NCI-H82 treated with DMSO at 0.1 percent for 48 hours (cell line): ENCODE results near the gene CLCA1.

ENCODE experiments used
- DNase-seq: peaks from one replicate; lab custom pipeline; 2025; ENCODE audit not compliant: unreplicated experiment; lab: John Stamatoyannopoulos, UW

CLCA1 gene

GRCh38 chr1:86503406-86504136 lies 34.8 kb downstream of the CLCA1 start:
- DNase-seq: peak; percentile 14

GRCh38 chr1:86504137-86504479 lies 35.4 kb downstream of the CLCA1 start:
- no peak for DNase-seq

- no peak for DNase-seq
Measured at GRCh38 chr1:86504895-86505563, 36.3 kb downstream of the CLCA1 start.

- DNase-seq: no peak
Measured at GRCh38 chr1:86505564-86505902, 36.8 kb downstream of the CLCA1 start.

GRCh38 chr1:86507935-86508582 lies 39.3 kb downstream of the CLCA1 start:
- peak; percentile 21 for DNase-seq

GRCh38 chr1:86508583-86508969 lies 39.8 kb downstream of the CLCA1 start:
- no peak for DNase-seq

GRCh38 chr1:86515597-86515996 lies 46.9 kb downstream of the CLCA1 start:
- no peak for DNase-seq

GRCh38 chr1:86516335-86516734 lies 47.6 kb downstream of the CLCA1 start:
- DNase-seq: no peak

- no peak for DNase-seq
Measured at GRCh38 chr1:86517336-86517735, 48.6 kb downstream of the CLCA1 start.

- DNase-seq: no peak
Measured at GRCh38 chr1:86520789-86521521, 52.2 kb downstream of the CLCA1 start.

- no peak for DNase-seq
Measured at GRCh38 chr1:86521522-86521891, 52.8 kb downstream of the CLCA1 start.

- DNase-seq: no peak
Measured at GRCh38 chr1:86522240-86522639, 53.5 kb downstream of the CLCA1 start.

- DNase-seq: no peak
Measured at GRCh38 chr1:86523670-86524354, 55.1 kb downstream of the CLCA1 start.

- no peak for DNase-seq
Measured at GRCh38 chr1:86527306-86527705, 58.6 kb downstream of the CLCA1 start.

GRCh38 chr1:86530211-86530845 lies 61.6 kb downstream of the CLCA1 start:
- no peak for DNase-seq

GRCh38 chr1:86537928-86538695 lies 69.4 kb downstream of the CLCA1 start:
- DNase-seq: no peak

GRCh38 chr1:86538775-86539174 lies 70.0 kb downstream of the CLCA1 start:
- no peak for DNase-seq

GRCh38 chr1:86541859-86542258 lies 73.1 kb downstream of the CLCA1 start:
- no peak for DNase-seq

GRCh38 chr1:86542631-86543030 lies 73.9 kb downstream of the CLCA1 start:
- no peak for DNase-seq

GRCh38 chr1:86546787-86547221 lies 78.1 kb downstream of the CLCA1 start, which contains the start of gene CLCA4:
Gene CLCA4, plus strand, starts transcription at chr1:86547078. Its CDS starts 42 bp downstream, at chr1:86547120.
- no peak for DNase-seq
